Thyroid gland (tissue), 4 donors: Measurements from ENCODE around the gene CSTB. TPM values are rescaled to one million over a fixed set of nuclear protein-coding genes. Genes with fewer than 3 reads are reported as not detected.

ENCODE experiments used
- DNase-seq, 2 donors: peaks; one replicate each; pipeline ENCODE4 v3.0.0-alpha.2; 2019
- H3K27ac ChIP-seq, 3 donors: fragments of 200-600 bp; sonication (generic); 1 replicate in 2 of 3; 2 replicates in 1 of 3; pipeline ENCODE4 v1.5.1; 2016 to 2019; ENCODE audit warnings: mild to moderate bottlenecking in 1 of 3, moderate library complexity in 1 of 3
- H3K27me3 ChIP-seq: fragments of 200-600 bp; sonication (generic); one replicate; pipeline ENCODE4 v1.5.1; 2019
- H3K36me3 ChIP-seq, 2 donors: fragments of 200-600 bp; sonication (generic); one replicate each; pipeline ENCODE4 v1.5.1; 2016 to 2019
- H3K4me1 ChIP-seq, 2 donors: fragments of 200-600 bp; sonication (generic); one replicate each; pipeline ENCODE4 v1.5.1; 2017 to 2019
- H3K4me3 ChIP-seq, 3 donors: fragments of 200-600 bp; sonication (generic); replicated peaks in 1 of 3; 1 replicate in 2 of 3; 2 replicates in 1 of 3; pipeline ENCODE4 v1.5.1; 2016; ENCODE audit warnings: mild to moderate bottlenecking in 1 of 3
- H3K9me3 ChIP-seq: fragments of 200-600 bp; sonication (generic); one replicate; pipeline ENCODE4 v1.5.1; 2017
- POLR2A ChIP-seq, 2 donors: fragments of 450-650 bp; IDR thresholded peaks; one replicate each; pipeline ENCODE4 v1.6.1; 2017; ENCODE audit warnings: antibody characterized with exemption in 2 of 2, mild to moderate bottlenecking in 2 of 2, moderate library complexity in 1 of 2
- WGBS, 2 donors: methylation state at CpG; one replicate each; pipeline ENCODE4 v1.1.5; 2017; 5-methylcytosine and 5-hydroxymethylcytosine counted together
- intact Hi-C: fragments of 100-400 bp; cut with DNase I; formaldehyde crosslinking; loops from one replicate; pipeline ENCODE4 v1.15.1; 2023
- total RNA-seq, 4 donors: library from RNA; depleted of rRNA; stranded (reverse); fragments of >200 nt; gene quantifications; one replicate each; pipeline ENCODE4 v1.2.3, GENCODE V29; 2016
- TF ChIP-seq, protein P1 (sequence below), 6 experiments: fragments of 200-600 bp in 3 of 6; fragments of 450-650 bp in 3 of 6; sonication (generic) in 3 of 6; IDR thresholded peaks; one replicate each; pipeline ENCODE4 v1.5.1; 2016 to 2019; ENCODE audit warnings: antibody characterized with exemption in 6 of 6, mild to moderate bottlenecking in 2 of 6, inconsistent platforms in 1 of 6, moderate library complexity in 1 of 6

Gene CSTB
- total RNA-seq, 4 donors from 2014 or later, result 9.1 to 32.4 (median 14.5) TPM

DNA sequence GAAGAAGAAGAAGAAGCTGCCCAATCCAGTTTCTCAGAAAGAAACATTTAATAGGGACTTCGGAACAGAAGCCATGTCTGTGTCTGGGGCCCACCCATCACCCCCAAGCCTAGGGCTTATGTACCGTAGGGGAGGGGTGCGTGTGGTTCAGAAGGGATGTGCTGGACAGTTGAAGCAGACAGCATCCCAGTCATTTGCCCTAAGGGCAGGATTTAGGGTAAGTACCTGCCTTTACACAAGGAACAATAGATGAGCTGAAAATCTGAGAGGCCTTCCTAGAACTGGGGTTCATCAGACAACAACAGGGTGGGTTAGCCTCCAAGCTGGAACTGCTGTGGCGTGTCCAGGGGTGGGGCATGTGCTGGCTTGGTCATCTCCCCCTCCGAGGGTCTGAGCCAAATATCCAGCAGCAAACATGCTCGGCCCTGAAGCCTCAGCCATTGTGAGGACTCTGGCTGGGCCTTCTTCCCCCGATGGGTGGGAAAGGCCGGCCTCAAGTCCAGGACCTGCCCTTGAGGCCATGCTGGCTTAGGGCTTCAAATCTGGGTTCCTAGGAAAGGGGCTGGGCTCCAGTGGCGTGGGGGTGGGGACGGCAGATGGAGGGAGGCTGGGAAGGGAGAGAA lies 12.1 kb downstream of the CSTB start:
- 88 to 90% methylated on average over 8 to 9 of the region's 10 CpGs for WGBS, 2 donors
- Histone ChIP-seq H3K27ac (no peak overlapping the region), H3K27me3 (no peaks in the 10 kb centered on the region), H3K9me3 (no peaks in the 10 kb centered on the region), H3K4me3 (no peak overlapping the region), H3K4me1 (peaks cover 7 to 22% of the 10 kb centered on the region in 2 donors), H3K36me3 (peaks cover under 1 to 3% of the 10 kb centered on the region in 2 donors)
- intact Hi-C loops, result no loop called here
- DNase-seq, result no peak
- TF ChIP-seq, protein P1, sequence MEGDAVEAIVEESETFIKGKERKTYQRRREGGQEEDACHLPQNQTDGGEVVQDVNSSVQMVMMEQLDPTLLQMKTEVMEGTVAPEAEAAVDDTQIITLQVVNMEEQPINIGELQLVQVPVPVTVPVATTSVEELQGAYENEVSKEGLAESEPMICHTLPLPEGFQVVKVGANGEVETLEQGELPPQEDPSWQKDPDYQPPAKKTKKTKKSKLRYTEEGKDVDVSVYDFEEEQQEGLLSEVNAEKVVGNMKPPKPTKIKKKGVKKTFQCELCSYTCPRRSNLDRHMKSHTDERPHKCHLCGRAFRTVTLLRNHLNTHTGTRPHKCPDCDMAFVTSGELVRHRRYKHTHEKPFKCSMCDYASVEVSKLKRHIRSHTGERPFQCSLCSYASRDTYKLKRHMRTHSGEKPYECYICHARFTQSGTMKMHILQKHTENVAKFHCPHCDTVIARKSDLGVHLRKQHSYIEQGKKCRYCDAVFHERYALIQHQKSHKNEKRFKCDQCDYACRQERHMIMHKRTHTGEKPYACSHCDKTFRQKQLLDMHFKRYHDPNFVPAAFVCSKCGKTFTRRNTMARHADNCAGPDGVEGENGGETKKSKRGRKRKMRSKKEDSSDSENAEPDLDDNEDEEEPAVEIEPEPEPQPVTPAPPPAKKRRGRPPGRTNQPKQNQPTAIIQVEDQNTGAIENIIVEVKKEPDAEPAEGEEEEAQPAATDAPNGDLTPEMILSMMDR (IDR thresholded peaks at IDR 0.05), result no peak
- no peak for TF ChIP-seq POLR2A (IDR thresholded peaks at IDR 0.05)

DNA sequence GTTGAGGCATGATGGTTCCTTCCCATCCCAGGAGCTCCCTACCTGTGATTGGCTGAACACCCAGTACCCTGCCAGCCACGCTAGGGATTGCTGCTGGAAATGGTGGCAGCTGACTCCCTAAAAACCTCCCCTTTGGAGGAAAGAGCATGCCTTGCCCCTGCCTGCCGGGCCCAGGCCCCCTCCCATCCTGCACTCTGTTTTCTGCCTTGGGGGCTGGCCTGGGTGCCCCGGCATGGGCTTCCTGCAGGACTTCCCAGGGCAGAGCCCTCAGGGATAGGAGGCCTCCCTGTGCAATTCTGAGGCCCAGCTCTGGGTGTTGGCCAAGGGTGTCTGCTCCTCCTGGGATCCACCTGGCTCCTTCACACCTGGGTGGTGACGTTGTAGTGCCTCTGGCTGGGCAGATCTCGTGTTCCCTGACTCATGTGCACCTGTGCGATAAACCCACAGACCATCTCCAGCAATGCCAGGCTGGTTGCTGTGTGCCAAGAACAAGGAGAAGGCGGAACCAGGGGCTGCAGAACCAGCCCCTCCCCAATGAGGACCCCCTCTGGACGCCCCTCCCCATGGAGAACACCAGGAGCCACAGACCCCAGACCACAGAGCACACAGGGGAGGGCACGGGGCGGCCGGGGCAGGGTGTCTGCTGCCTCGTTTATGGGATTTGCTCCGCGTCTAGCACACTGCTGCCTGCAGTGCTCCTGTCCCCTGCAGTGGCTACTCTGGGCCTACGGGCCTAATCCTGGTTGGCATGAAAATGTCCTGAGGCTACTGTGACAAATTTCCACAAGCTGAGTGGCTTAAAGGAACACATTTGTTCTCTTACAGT lies 13.6 kb downstream of the CSTB start:
- 96 to 97% methylated on average over 11 to 13 of the region's 15 CpGs for WGBS, 2 donors
- Histone ChIP-seq H3K27ac (no peak overlapping the region), H3K9me3 (no peaks in the 10 kb centered on the region), H3K27me3 (no peaks in the 10 kb centered on the region), H3K4me1 (peaks cover 0 to 10% of the 10 kb centered on the region in 2 donors), H3K4me3 (no peak overlapping the region), H3K36me3 (peaks cover 5 to 9% of the 10 kb centered on the region in 2 donors)
- intact Hi-C loops, result no loop called here
- DNase-seq, result no peak
- TF ChIP-seq, protein P1 (IDR thresholded peaks at IDR 0.05), result no peak
- TF ChIP-seq POLR2A (IDR thresholded peaks at IDR 0.05), result no peak

DNA sequence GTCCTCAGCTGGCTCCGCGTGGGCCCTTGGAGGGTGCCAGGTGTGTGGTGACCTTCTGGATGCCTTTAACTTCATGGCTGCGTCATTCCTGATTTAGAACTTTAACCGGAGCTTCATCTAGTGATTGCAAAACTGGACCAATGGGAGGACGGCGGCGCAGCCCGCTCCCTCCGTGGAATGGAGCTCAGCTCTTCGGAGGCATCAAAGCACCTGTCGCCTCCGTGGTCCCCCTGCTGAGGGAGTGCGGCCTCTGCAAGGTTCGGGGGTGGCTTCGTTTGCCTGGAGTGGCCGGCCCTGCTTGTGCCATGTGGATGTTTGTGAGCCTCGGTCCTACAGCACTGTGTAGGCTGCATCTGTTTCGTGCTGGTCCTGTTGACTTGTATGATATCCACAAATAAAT lies 14.2 kb downstream of the CSTB start:
- TF ChIP-seq, protein P1 (IDR thresholded peaks at IDR 0.05), result no peak
- no peak for TF ChIP-seq POLR2A (IDR thresholded peaks at IDR 0.05)
- 90 to 96% methylated on average over 18 of the region's 18 CpGs for WGBS, 2 donors
- Histone ChIP-seq H3K27me3 (no peaks in the 10 kb centered on the region), H3K36me3 (peaks cover 7 to 13% of the 10 kb centered on the region in 2 donors), H3K27ac (no peak overlapping the region), H3K9me3 (no peaks in the 10 kb centered on the region), H3K4me3 (no peak overlapping the region), H3K4me1 (peaks cover 0 to 7% of the 10 kb centered on the region in 2 donors)
- DNase-seq, result no peak
- intact Hi-C loops, result no loop called here

DNA sequence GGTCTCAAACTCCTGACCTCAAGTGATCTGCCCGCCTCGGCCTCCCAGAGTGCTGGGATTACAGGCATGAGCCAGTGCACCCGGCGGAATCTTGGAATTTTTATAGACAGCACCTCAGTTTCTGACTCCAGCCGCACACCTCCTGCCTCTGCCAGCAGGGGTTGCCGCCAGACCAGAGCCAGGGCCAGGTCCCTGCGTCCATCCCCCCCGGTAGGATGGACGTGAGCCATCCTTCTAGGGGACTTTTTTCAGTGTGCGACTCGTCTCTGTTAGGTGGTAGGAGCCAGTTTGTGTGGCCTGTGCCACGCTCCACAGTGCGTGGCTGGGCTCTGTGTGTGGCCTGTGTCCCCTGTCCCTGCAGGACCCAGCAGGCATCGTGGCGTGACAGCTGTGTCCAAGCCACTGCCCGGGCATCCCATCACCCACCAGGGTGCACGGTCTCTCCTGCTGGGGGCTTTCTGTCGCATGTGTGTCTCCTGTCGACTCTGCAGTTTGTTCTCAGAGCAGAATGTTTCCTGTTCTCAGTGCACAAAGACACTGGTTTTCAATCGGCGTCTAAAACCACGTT lies 15.6 kb downstream of the CSTB start:
- Histone ChIP-seq H3K9me3 (no peaks in the 10 kb centered on the region), H3K27ac (no peak overlapping the region), H3K27me3 (no peaks in the 10 kb centered on the region), H3K4me3 (no peak overlapping the region), H3K36me3 (peaks cover 20 to 27% of the 10 kb centered on the region in 2 donors), H3K4me1 (peaks cover 0 to 5% of the 10 kb centered on the region in 2 donors)
- intact Hi-C loops, result no loop called here
- TF ChIP-seq POLR2A (IDR thresholded peaks at IDR 0.05), result no peak
- no peak for DNase-seq
- 92 to 94% methylated on average over 15 to 22 of the region's 22 CpGs for WGBS, 2 donors

DNA sequence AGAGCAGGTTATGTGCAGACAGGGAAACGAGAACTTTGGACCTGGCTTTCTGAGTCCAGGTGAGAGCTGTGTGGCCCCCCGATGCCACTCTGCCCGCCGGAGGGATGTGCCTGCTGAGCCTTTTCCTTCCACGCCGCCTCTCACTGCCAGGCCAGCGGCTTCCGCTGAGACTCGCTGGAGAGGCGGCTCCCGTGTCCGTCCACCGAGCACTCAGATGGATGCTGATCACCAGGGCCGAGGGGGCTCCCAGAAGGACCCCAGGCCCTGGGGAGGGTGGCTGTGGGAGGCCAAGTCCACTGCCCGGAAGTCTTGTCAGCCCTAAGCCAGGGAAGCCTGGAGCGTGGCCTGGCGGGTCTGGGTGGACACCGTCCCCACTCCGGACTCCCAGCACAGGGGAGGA lies 16.5 kb downstream of the CSTB start:
- H3K27ac ChIP-seq, result no peak overlapping the region
- TF ChIP-seq, protein P1 (IDR thresholded peaks at IDR 0.05), result no peak
- TF ChIP-seq POLR2A (IDR thresholded peaks at IDR 0.05), result no peak

More for the DNA sequence above, 16.5 kb downstream of the CSTB start:
- intact Hi-C loops, result no loop called here
- 95 to 96% methylated on average over 14 to 19 of the region's 19 CpGs for WGBS, 2 donors
- Histone ChIP-seq H3K27me3 (no peaks in the 10 kb centered on the region), H3K4me3 (no peak overlapping the region), H3K9me3 (no peaks in the 10 kb centered on the region), H3K4me1 (peaks cover 0 to 5% of the 10 kb centered on the region in 2 donors), H3K36me3 (peaks cover 24 to 30% of the 10 kb centered on the region in 2 donors)
- no peak for DNase-seq
